ENCODE results near the gene ETNPPL.

The ETNPPL gene

DNA sequence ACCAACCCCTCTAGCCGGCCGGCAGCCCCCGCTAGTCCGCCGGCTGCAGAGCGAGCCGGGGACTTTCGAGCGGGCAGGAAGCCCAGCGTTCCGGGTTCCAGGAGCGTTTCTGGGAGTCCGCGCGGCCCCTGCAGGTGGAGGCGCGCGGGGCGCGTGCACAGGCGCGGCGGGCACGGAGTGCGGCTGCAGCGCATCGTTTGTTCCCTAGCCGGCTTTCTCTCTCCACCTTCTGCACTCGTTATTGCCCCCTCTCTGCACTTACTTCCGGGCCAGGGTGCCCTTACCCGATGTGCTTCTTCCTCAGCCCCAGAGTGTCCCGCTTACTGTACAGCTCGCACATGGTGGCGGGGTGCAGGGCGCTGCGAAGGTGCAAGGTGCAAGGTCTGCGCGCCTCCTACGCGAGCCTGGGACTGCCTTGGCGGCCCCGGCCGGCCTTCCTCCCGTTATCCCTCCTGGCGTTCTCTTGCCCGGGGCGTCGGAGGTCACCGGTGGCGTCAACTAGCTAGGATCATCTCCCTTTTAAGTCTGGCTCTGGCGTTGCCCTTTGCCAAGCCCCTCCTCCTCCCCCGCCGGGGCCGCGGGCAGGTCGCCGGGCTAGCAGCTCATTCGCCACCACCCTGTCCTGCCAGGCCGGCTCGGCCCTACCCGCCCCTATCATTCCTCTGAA is at the start of gene ETNPPL:
ETNPPL (minus strand) TSS at position 495 of the 667 bp plus-strand sequence; CDS start at position 340, 155 bp downstream.
- no peak within 1 kb of the TSS for H3K4me3 ChIP-seq (ENCODE audit: low read depth, low read length)

GRCh38 chr4:108811486-108811885 is 48.6 kb upstream of the ETNPPL start:
- H3K4me3 ChIP-seq (ENCODE audit: low read depth, low read length) = no peak overlapping the region
- no peak for TF ChIP-seq CTCF (IDR thresholded peaks at IDR 0.05; ENCODE audit: borderline replicate concordance, insufficient read depth, low read depth, low read length)

More for the DNA sequence above, at the start of gene ETNPPL:
- no peak for TF ChIP-seq CTCF (IDR thresholded peaks at IDR 0.05; ENCODE audit: borderline replicate concordance, insufficient read depth, low read depth, low read length)

GRCh38 chr4:108810087-108810486 is 47.2 kb upstream of the ETNPPL start:
- no peak overlapping the region for H3K4me3 ChIP-seq (ENCODE audit: low read depth, low read length)
- TF ChIP-seq CTCF (IDR thresholded peaks at IDR 0.05; ENCODE audit: borderline replicate concordance, insufficient read depth, low read depth, low read length) = no peak

- TF ChIP-seq CTCF (IDR thresholded peaks at IDR 0.05; ENCODE audit: borderline replicate concordance, insufficient read depth, low read depth, low read length) = no peak
- H3K4me3 ChIP-seq (ENCODE audit: low read depth, low read length) = no peak overlapping the region
These were observed 41.9 kb upstream of the ETNPPL start for GRCh38 chr4:108804648-108805273.

GRCh38 chr4:108799306-108799705 is 36.5 kb upstream of the ETNPPL start:
- H3K4me3 ChIP-seq (ENCODE audit: low read depth, low read length) = no peak overlapping the region
- no peak for TF ChIP-seq CTCF (IDR thresholded peaks at IDR 0.05; ENCODE audit: borderline replicate concordance, insufficient read depth, low read depth, low read length)

- TF ChIP-seq CTCF (IDR thresholded peaks at IDR 0.05; ENCODE audit: borderline replicate concordance, insufficient read depth, low read depth, low read length) = no peak
- H3K4me3 ChIP-seq (ENCODE audit: low read depth, low read length) = no peak overlapping the region
These were observed 33.3 kb upstream of the ETNPPL start for GRCh38 chr4:108796173-108796572.

DNA sequence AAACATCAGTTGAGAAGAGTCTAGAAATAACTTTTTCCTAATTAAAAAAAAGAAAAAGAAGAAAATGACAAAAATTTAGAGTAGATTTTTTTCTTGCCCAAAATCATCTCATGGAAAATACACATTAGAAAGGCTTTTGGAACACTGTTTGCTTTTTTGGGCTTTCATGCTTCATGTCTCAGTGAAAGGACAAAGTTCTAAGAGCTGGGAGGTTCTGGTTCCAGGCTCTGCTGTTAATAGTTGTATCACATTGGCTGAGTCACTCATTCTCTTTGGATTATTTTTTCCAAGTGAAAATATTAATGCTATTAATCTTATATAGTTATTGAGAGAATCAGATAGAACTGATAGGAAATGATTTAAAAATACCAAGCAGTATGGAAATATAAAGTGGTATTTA is 32.9 kb upstream of the ETNPPL start:
- H3K4me3 ChIP-seq (ENCODE audit: low read depth, low read length) = no peak overlapping the region
- no peak for TF ChIP-seq CTCF (IDR thresholded peaks at IDR 0.05; ENCODE audit: borderline replicate concordance, insufficient read depth, low read depth, low read length)

Measured in GM12875 (cell line).